Endothelial cell of umbilical vein (primary cell): ENCODE data around the gene PPFIBP1.

Source experiments
- CTCF ChIP-seq, 2 donors: IDR thresholded peaks; 1 replicate in 1 of 2; 2 replicates in 1 of 2; pipeline ENCODE4 v1.5.1; 2011; ENCODE audit warnings: low read length in 2 of 2, mild to moderate bottlenecking in 2 of 2, moderate library complexity in 2 of 2, control low read depth in 1 of 2, inconsistent platforms in 1 of 2, low read depth in 1 of 2; ENCODE audit not compliant: insufficient read depth in 1 of 2; ENCODE audit errors: extremely low read depth in 1 of 2
- FOS ChIP-seq: IDR thresholded peaks from 2 replicates; pipeline ENCODE4 v1.6.1; 2011; ENCODE audit warnings: mild to moderate bottlenecking, low read length, moderate library complexity, borderline replicate concordance; ENCODE audit not compliant: insufficient read depth
- POLR2A ChIP-seq: IDR thresholded peaks from 2 replicates; pipeline ENCODE4 v1.6.1; 2012; ENCODE audit warnings: low read depth, mild to moderate bottlenecking, control low read depth, low read length

GRCh38 chr12:27566626-27567025 lies 42.6 kb downstream of the PPFIBP1 start:
- TF ChIP-seq CTCF (IDR thresholded peaks at IDR 0.05; ENCODE audit: extremely low read depth in 1 of 2, insufficient read depth in 1 of 2, low read depth in 1 of 2, low read length in 2 of 2): no peak
- no peak for TF ChIP-seq FOS
- no peak for TF ChIP-seq POLR2A
